ENCODE results near the gene KIF25.

The KIF25 gene

GRCh38 chr6:168050881-168051586 lies 53.6 kb downstream of the KIF25 start:
- DNase-seq (ENCODE audit: low spot score) = no peak

DNA sequence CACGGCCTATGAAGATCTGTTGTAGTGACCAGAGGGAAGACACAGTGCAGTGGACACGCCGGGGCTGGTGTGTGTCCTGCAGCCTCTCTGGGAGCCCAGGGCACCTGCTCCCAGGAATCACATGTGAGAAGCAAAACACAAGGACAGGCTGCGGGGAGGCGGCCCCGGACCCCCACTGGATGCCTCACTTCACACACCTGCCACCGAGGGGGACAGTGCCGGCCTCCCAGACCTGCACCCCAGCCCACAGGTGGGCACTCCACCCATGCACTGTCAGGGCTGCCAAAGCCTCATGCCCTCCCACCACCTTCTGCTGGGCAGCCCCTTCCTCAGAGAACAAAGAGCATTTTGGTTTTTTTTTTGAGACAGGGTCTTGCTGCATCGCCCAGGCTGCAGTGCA lies 54.2 kb downstream of the KIF25 start:
- no peak for DNase-seq (ENCODE audit: low spot score)

DNA sequence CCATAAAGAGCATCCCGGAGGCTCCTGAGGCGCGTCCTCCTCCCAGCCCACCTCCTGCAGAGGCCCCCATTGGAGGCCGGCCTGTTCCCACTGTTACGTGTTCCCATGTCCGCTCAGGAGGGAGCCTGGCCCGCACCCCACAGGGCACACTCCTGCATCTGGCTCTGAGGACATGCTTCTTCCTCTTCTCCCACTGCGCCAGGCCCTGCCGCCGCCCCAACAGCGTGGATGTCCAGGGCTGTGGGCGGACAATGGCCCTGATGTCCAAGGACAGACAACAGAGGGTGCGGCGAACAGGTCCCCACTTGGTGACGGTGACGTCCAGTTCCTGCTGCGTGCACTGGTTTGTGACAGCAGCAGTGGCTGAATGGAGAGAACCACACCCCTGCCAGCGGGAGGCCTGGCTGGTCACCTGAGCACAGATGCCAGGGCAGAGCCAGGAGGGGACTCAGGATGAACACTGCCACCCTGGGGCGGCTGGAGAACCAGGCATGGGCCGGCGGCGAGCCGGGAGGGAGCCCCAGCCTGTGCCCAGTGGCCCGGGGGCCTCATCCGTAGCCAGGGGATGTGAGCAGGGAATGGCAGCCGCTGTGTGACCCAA lies 54.9 kb downstream of the KIF25 start:
- no peak for DNase-seq (ENCODE audit: low spot score)

DNA sequence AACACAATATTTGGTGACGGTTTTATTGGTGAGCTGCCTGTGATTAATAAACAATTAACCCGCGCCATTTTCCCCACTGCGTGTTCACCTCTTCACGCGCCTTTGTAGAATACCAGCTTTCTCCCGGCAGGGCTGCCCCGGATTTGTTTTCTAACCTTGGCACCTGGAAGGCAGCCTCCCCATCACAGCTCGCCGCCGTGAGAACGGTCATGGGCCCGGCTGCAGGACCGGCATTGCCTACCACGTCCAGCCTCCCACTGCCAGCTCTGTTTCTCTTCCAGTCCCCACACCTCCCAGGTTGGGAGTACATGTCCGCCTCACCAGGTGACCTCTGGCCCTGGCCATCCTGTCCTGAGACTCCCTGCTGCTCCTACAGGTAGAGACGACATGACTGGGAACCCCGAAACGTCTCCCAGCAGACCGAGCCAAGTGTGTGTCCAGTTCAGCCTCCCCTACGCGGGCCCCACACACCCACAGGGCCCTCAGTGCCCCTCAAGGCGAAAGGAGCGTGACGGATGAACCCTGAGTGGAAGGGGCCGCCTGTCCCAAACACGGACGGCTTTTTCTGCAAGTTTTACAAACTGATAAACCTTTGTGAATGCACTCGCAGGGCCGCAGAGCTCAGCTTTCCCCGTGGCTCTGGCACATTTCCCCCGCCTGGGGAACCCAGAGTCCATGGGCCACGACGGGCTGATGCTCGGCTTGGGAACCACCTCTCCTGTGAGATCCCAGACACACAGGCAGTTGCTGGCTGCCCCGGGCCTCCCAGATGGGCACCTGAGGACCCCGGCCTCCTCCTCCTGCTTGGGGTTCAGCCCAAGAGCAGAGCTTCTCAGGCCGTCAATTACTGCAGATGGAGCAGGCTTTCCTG lies 55.9 kb downstream of the KIF25 start:
- no peak for DNase-seq (ENCODE audit: low spot score)

DNA sequence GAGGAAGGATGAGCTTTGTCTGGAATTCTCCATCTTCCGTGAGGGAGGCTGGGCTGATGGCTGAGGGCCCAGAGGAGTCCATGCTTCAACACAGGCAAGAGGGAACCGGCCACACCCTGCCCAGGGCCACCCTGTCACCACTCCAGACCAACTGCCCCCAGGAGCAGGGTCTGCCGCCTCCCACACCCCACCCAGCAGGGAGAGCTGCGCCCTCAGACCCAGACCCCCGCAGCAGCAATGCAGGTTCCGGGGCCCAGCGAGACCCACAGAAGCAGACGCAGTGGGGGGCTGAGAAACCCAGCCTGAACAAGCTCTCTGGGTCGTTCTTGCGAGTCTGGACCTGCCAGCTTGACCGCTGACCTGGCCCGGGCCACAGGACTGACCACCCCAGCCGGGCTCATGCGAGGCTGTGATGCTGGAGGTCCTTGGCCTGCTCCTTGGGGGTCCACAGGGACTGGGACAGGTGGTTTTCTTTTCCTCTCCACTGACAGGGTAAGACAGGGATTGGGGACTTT lies 56.5 kb downstream of the KIF25 start:
- no peak for DNase-seq (ENCODE audit: low spot score)

- DNase-seq (ENCODE audit: low spot score) = no peak
These were observed 57.5 kb downstream of the KIF25 start for GRCh38 chr6:168054765-168055560.

- no peak for DNase-seq (ENCODE audit: low spot score)
These were observed 58.4 kb downstream of the KIF25 start for GRCh38 chr6:168055696-168056489.

GRCh38 chr6:168056892-168057527 lies 59.5 kb downstream of the KIF25 start:
- no peak for DNase-seq (ENCODE audit: low spot score)

DNA sequence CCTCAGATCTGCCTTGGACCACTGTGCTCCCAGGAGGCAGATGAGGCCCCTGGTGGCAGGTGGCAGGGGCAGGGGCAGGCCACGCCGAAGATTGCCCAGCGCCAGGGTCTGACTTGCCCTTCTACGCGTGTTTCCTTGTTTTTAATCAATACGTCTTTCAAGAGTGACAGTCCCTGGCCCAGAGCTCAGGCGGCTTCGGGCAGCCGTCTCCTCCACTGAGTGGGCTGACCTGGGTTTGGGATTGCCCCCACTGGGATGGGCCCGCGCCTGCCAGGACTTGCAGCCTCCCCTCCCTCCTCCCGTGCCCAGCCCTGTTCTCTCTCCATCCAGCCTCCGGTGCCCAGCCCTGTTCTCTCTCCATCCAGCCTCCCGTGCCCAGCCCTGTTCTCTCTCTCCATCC lies 60.4 kb downstream of the KIF25 start:
- no peak for DNase-seq (ENCODE audit: low spot score)

GRCh38 chr6:168058691-168059551 lies 61.5 kb downstream of the KIF25 start:
- DNase-seq (ENCODE audit: low spot score) = no peak

- no peak for DNase-seq (ENCODE audit: low spot score)
These were observed 63.1 kb downstream of the KIF25 start for GRCh38 chr6:168060521-168060931.

DNA sequence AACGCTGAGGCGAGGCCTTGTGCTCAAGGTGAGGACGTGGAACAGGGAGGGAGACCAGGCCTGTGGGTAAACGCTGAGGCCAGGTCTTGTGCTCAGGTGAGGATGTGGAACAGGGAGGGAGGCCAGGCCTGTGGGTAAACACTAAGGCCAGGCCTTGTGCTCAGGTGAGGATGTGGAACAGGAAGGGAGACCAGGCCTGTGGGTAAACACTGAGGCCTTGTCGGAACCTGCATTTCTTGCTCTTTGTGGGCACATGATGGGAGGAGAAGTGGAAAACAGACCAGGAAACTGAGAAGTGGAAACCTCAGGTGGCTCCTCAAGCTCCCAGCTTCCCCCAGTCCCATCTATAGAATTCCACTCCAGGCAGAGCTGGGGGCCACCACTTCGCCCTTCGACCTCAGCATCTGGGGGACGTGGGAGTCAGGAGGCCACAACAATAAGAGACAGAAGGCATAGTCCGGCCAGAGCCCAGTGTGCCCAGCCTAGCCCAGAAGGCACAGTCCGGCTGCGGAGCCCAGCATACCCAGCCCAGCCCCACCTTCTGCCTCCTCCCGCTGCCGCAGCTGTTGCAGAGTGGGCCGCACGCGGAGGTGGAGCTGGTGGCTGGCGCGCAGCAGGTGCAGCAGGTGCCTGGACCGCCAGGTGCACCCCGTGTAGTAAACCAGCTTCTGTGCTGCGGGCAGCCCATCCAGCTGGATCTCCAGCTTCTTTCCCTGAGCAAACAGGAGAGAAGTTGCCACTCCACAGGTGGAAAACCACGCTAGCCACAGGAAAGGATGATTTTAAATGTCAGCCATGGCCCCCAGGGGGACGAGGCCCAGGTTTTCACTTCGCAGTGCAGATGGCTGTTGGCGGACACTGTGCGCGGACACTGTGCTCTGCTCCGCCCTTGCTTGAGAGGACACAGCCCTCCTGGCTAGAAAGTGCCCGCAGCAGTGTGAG lies 64.1 kb downstream of the KIF25 start:
- no peak for DNase-seq (ENCODE audit: low spot score)

DNA sequence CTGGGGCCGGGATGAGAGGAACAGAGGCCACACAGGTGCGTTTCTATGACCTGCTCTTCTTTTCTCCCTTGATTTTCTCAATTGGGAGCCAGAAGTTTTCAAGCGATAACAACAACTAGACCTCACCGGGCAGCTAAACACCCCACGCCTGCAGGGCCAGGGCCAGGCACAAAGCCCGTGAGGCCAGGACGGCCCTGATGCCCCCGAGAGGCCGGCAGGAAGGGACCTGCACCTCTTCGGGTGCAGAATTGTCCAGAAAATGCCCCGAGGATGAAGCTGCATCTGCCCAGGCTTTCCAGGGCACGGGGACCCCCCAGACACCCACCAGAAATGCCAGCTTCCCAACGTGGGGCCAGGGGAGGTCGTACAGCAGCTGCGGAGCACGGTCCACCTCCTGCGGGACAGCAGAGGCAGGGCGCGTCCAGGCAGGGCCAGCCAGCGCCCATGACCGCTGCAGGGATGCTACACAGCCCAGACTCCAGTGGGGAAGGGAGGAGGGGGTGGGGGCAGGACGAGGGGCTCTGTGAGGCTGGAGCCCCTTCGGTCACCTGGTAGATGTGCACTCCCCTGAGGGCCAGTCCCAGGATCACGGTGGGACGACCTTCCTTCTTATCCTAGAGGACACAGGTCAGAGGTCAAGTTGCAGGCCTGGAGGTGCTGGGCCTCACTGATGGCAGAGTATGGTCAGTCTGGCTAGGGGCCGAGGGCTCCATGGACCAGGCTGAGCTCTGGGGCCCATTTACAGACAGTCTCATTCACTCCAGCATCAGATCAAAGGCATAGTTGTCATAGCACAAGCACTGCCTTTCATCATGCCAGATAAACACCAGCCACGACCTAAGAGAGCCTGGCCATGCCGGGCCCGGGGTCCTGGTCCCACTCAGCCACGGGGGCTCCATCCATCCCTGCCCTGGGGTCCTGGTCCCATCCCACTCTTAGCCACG lies 65.1 kb downstream of the KIF25 start:
- DNase-seq (ENCODE audit: low spot score) = no peak

- no peak for DNase-seq (ENCODE audit: low spot score)
These were observed 66.0 kb downstream of the KIF25 start for GRCh38 chr6:168063431-168063830.

- no peak for DNase-seq (ENCODE audit: low spot score)
These were observed 66.8 kb downstream of the KIF25 start for GRCh38 chr6:168064226-168064807.

- DNase-seq (ENCODE audit: low spot score) = no peak
These were observed 69.7 kb downstream of the KIF25 start for GRCh38 chr6:168067081-168067759.
